IPS-NIHi7 (cell line): ENCODE data around the gene UBLCP1.

Experiments
- DNase-seq: peaks from one replicate; pipeline ENCODE4 v3.0.0; 2012; ENCODE audit warnings: mixed read lengths; ENCODE audit errors: extremely low spot score

Gene UBLCP1

GRCh38 chr5:159311063-159311462 lies 48.0 kb downstream of the UBLCP1 start:
- no peak for DNase-seq

- DNase-seq: no peak
Observed at GRCh38 chr5:159313197-159313596, 50.1 kb downstream of the UBLCP1 start.

- DNase-seq: peak; percentile 72
Observed at GRCh38 chr5:159316519-159317383, 53.7 kb downstream of the UBLCP1 start.

- no peak for DNase-seq
Observed at GRCh38 chr5:159317849-159318248, 54.8 kb downstream of the UBLCP1 start.

- no peak for DNase-seq
Observed at GRCh38 chr5:159318448-159318847, 55.4 kb downstream of the UBLCP1 start.

GRCh38 chr5:159319363-159319762 lies 56.3 kb downstream of the UBLCP1 start:
- no peak for DNase-seq

- DNase-seq: no peak
Observed at GRCh38 chr5:159319832-159320231, 56.7 kb downstream of the UBLCP1 start.

GRCh38 chr5:159322180-159322579 lies 59.1 kb downstream of the UBLCP1 start:
- DNase-seq: no peak

GRCh38 chr5:159324102-159324755 lies 61.1 kb downstream of the UBLCP1 start:
- no peak for DNase-seq

GRCh38 chr5:159324986-159325385 lies 61.9 kb downstream of the UBLCP1 start:
- DNase-seq: no peak

- no peak for DNase-seq
Observed at GRCh38 chr5:159330131-159330800, 67.2 kb downstream of the UBLCP1 start, which contains the start of gene IL12B. TSS of gene IL12B (minus strand) at chr5:159330487. CDS start at chr5:159326782, 3,705 bp downstream.

GRCh38 chr5:159331093-159331973 lies 68.2 kb downstream of the UBLCP1 start:
- DNase-seq: peak; percentile 80

GRCh38 chr5:159332800-159333544 lies 69.9 kb downstream of the UBLCP1 start:
- DNase-seq: no peak

GRCh38 chr5:159333545-159333925 lies 70.4 kb downstream of the UBLCP1 start:
- DNase-seq: no peak
